ENCODE data around the gene TIGD4.

The TIGD4 gene

GRCh38 chr4:152806501-152807125 lies 27.1 kb upstream of the TIGD4 start:
- Mint-ChIP-seq H3K9me3 (no peaks in the 10 kb centered on the region), H3K4me3 (no peak overlapping the region), H3K27ac (ENCODE audit: low read depth) (peak overlapping the region; percentile 16), H3K4me1 (peaks cover 33% of the 10 kb centered on the region), H3K27me3 (no peaks in the 10 kb centered on the region), H3K36me3 (ENCODE audit: insufficient read depth) (no peaks in the 10 kb centered on the region)
- no peak for ATAC-seq (replicated peaks; ENCODE audit: extremely low read depth, poor library complexity, severe bottlenecking)
- DNase-seq (ENCODE audit: low spot score in 2 of 2), result no peak

GRCh38 chr4:152805818-152806217 lies 26.3 kb upstream of the TIGD4 start:
- Mint-ChIP-seq H3K27ac (ENCODE audit: low read depth) (no peak overlapping the region), H3K4me3 (no peak overlapping the region), H3K4me1 (peaks cover 37% of the 10 kb centered on the region), H3K9me3 (no peaks in the 10 kb centered on the region), H3K36me3 (ENCODE audit: insufficient read depth) (no peaks in the 10 kb centered on the region), H3K27me3 (no peaks in the 10 kb centered on the region)
- no peak for ATAC-seq (replicated peaks; ENCODE audit: extremely low read depth, poor library complexity, severe bottlenecking)
- DNase-seq (ENCODE audit: low spot score in 2 of 2), result no peak

- H3K36me3 Mint-ChIP-seq (ENCODE audit: insufficient read depth), result no peaks in the 10 kb centered on the region
- ATAC-seq (replicated peaks; ENCODE audit: extremely low read depth, poor library complexity, severe bottlenecking), result no peak
- DNase-seq (ENCODE audit: low spot score in 2 of 2), result no peak
- no peaks in the 10 kb centered on the region for H3K27me3 Mint-ChIP-seq
- H3K27ac Mint-ChIP-seq (ENCODE audit: low read depth), result no peak overlapping the region
- H3K4me1 Mint-ChIP-seq, result peaks cover 39% of the 10 kb centered on the region
- no peak overlapping the region for H3K4me3 Mint-ChIP-seq
- no peaks in the 10 kb centered on the region for H3K9me3 Mint-ChIP-seq
Measured at GRCh38 chr4:152805071-152805650, 25.6 kb upstream of the TIGD4 start.

- H3K36me3 Mint-ChIP-seq (ENCODE audit: insufficient read depth), result no peaks in the 10 kb centered on the region
- H3K27ac Mint-ChIP-seq (ENCODE audit: low read depth), result no peak overlapping the region
- no peaks in the 10 kb centered on the region for H3K27me3 Mint-ChIP-seq
- peaks cover 39% of the 10 kb centered on the region for H3K4me1 Mint-ChIP-seq
- DNase-seq (ENCODE audit: low spot score in 2 of 2) (no peak), ATAC-seq (replicated peaks; ENCODE audit: extremely low read depth, poor library complexity, severe bottlenecking) (no peak)
- H3K4me3 Mint-ChIP-seq, result no peak overlapping the region
- H3K9me3 Mint-ChIP-seq, result no peaks in the 10 kb centered on the region
Measured at GRCh38 chr4:152803541-152803940, 24.0 kb upstream of the TIGD4 start.

- Mint-ChIP-seq H3K36me3 (ENCODE audit: insufficient read depth) (peaks cover 2% of the 10 kb centered on the region), H3K9me3 (no peaks in the 10 kb centered on the region), H3K4me1 (peaks cover 29% of the 10 kb centered on the region), H3K27ac (ENCODE audit: low read depth) (no peak overlapping the region), H3K27me3 (no peaks in the 10 kb centered on the region), H3K4me3 (no peak overlapping the region)
- ATAC-seq (replicated peaks; ENCODE audit: extremely low read depth, poor library complexity, severe bottlenecking) (no peak), DNase-seq (ENCODE audit: low spot score in 2 of 2) (no peak)
Measured at GRCh38 chr4:152795891-152796290, 16.4 kb upstream of the TIGD4 start.

GRCh38 chr4:152786627-152787026 lies 7.1 kb upstream of the TIGD4 start:
- peaks cover 22% of the 10 kb centered on the region for H3K4me1 Mint-ChIP-seq
- DNase-seq (ENCODE audit: low spot score in 2 of 2) (no peak), ATAC-seq (replicated peaks; ENCODE audit: extremely low read depth, poor library complexity, severe bottlenecking) (no peak)
- no peaks in the 10 kb centered on the region for H3K27me3 Mint-ChIP-seq
- H3K4me3 Mint-ChIP-seq, result peak overlapping the region; percentile 10
- no peaks in the 10 kb centered on the region for H3K9me3 Mint-ChIP-seq
- H3K27ac Mint-ChIP-seq (ENCODE audit: low read depth), result peak overlapping the region; percentile 54
- H3K36me3 Mint-ChIP-seq (ENCODE audit: insufficient read depth), result no peaks in the 10 kb centered on the region

- Mint-ChIP-seq H3K9me3 (no peaks in the 10 kb centered on the region), H3K4me1 (peaks cover 28% of the 10 kb centered on the region), H3K27me3 (no peaks in the 10 kb centered on the region), H3K4me3 (peak overlapping the region; percentile 10), H3K36me3 (ENCODE audit: insufficient read depth) (no peaks in the 10 kb centered on the region), H3K27ac (ENCODE audit: low read depth) (peak overlapping the region; percentile 54)
- ATAC-seq (replicated peaks; ENCODE audit: extremely low read depth, poor library complexity, severe bottlenecking) (no peak), DNase-seq (ENCODE audit: low spot score in 2 of 2) (no peak)
Measured at GRCh38 chr4:152785639-152786615, 6.4 kb upstream of the TIGD4 start.

- no peaks in the 10 kb centered on the region for H3K9me3 Mint-ChIP-seq
- H3K27ac Mint-ChIP-seq (ENCODE audit: low read depth), result no peak overlapping the region
- no peak overlapping the region for H3K4me3 Mint-ChIP-seq
- H3K27me3 Mint-ChIP-seq, result no peaks in the 10 kb centered on the region
- H3K4me1 Mint-ChIP-seq, result peaks cover 40% of the 10 kb centered on the region
- H3K36me3 Mint-ChIP-seq (ENCODE audit: insufficient read depth), result peaks cover 6% of the 10 kb centered on the region
- no peak for DNase-seq (ENCODE audit: low spot score in 2 of 2)
- no peak for ATAC-seq (replicated peaks; ENCODE audit: extremely low read depth, poor library complexity, severe bottlenecking)
Measured at GRCh38 chr4:152784490-152785350, 5.2 kb upstream of the TIGD4 start.

- H3K4me1 Mint-ChIP-seq, result peaks cover 43% of the 10 kb centered on the region
- ATAC-seq (replicated peaks; ENCODE audit: extremely low read depth, poor library complexity, severe bottlenecking), result no peak
Measured at GRCh38 chr4:152780267-152780778, 793 bp upstream of the TIGD4 start.

GRCh38 chr4:152778656-152779512 lies 646 bp downstream of the TIGD4 start:
- ATAC-seq (replicated peaks; ENCODE audit: extremely low read depth, poor library complexity, severe bottlenecking) (peak; percentile 33), DNase-seq (ENCODE audit: low spot score in 2 of 2) (no peak)
- peak overlapping the region; percentile 89 for H3K27ac Mint-ChIP-seq (ENCODE audit: low read depth)
- peak overlapping the region; percentile 100 for H3K4me3 Mint-ChIP-seq
- H3K4me1 Mint-ChIP-seq, result peaks cover 43% of the 10 kb centered on the region
- H3K36me3 Mint-ChIP-seq (ENCODE audit: insufficient read depth), result peaks cover 17% of the 10 kb centered on the region
- no peaks in the 10 kb centered on the region for H3K9me3 Mint-ChIP-seq
- no peaks in the 10 kb centered on the region for H3K27me3 Mint-ChIP-seq

More at GRCh38 chr4:152780267-152780778, 793 bp upstream of the TIGD4 start:
- H3K36me3 Mint-ChIP-seq (ENCODE audit: insufficient read depth), result peaks cover 14% of the 10 kb centered on the region
- H3K9me3 Mint-ChIP-seq, result no peaks in the 10 kb centered on the region
- H3K4me3 Mint-ChIP-seq, result peak overlapping the region; percentile 100
- DNase-seq (ENCODE audit: low spot score in 2 of 2), result no peak
- H3K27ac Mint-ChIP-seq (ENCODE audit: low read depth), result peak overlapping the region; percentile 89
- H3K27me3 Mint-ChIP-seq, result no peaks in the 10 kb centered on the region

GRCh38 chr4:152777488-152777887 lies 2.0 kb downstream of the TIGD4 start:
- DNase-seq (ENCODE audit: low spot score in 2 of 2) (no peak), ATAC-seq (replicated peaks; ENCODE audit: extremely low read depth, poor library complexity, severe bottlenecking) (no peak)
- H3K9me3 Mint-ChIP-seq, result no peaks in the 10 kb centered on the region
- no peak overlapping the region for H3K27ac Mint-ChIP-seq (ENCODE audit: low read depth)
- peaks cover 17% of the 10 kb centered on the region for H3K36me3 Mint-ChIP-seq (ENCODE audit: insufficient read depth)
- no peaks in the 10 kb centered on the region for H3K27me3 Mint-ChIP-seq
- no peak overlapping the region for H3K4me3 Mint-ChIP-seq
- peaks cover 37% of the 10 kb centered on the region for H3K4me1 Mint-ChIP-seq
